ENCODE data around the gene GABBR2.

GRCh38 chr9:98449871-98450270 lies 258.9 kb downstream of the GABBR2 start:
- TF ChIP-seq CTCF (IDR thresholded peaks at IDR 0.05) (no peak), POLR2A (IDR thresholded peaks at IDR 0.05) (no peak)
